Activated CD4-positive, alpha-beta T cell treated with anti-CD3 and anti-CD28 coated beads, Interleukin-2, Interleukin-4, amounts not matched to agents 100 ng/mL and 50 ng/mL, durations not matched to agents 16 hours and 8 hours (primary cell): Measurements from ENCODE around the gene INSR.

Experiments used
- DNase-seq: peaks from one replicate; pipeline ENCODE4 v3.0.0-alpha.2; 2020; ENCODE audit warnings: low spot score

Gene INSR

GRCh38 chr19:7295912-7296536 lies 1.8 kb upstream of the INSR start:
- no peak for DNase-seq

- DNase-seq: peak; percentile 10
Measured at GRCh38 chr19:7294558-7295212, 471 bp upstream of the INSR start.

- DNase-seq: no peak
Measured at GRCh38 chr19:7292950-7293761, 1.1 kb downstream of the INSR start.

GRCh38 chr19:7292352-7292949 lies 1.8 kb downstream of the INSR start:
- no peak for DNase-seq

- no peak for DNase-seq
Measured at GRCh38 chr19:7288977-7289376, 5.2 kb downstream of the INSR start.

- DNase-seq: no peak
Measured at GRCh38 chr19:7288131-7288530, 6.1 kb downstream of the INSR start.

GRCh38 chr19:7287722-7288121 lies 6.5 kb downstream of the INSR start:
- no peak for DNase-seq

- no peak for DNase-seq
Measured at GRCh38 chr19:7280940-7281666, 13.1 kb downstream of the INSR start.

- no peak for DNase-seq
Measured at GRCh38 chr19:7272856-7273578, 21.2 kb downstream of the INSR start.

GRCh38 chr19:7268705-7269098 lies 25.5 kb downstream of the INSR start:
- DNase-seq: no peak

GRCh38 chr19:7267792-7268704 lies 26.2 kb downstream of the INSR start:
- no peak for DNase-seq

GRCh38 chr19:7266832-7267231 lies 27.4 kb downstream of the INSR start:
- no peak for DNase-seq

GRCh38 chr19:7265963-7266362 lies 28.3 kb downstream of the INSR start:
- DNase-seq: no peak

- no peak for DNase-seq
Measured at GRCh38 chr19:7264858-7265257, 29.4 kb downstream of the INSR start.

GRCh38 chr19:7263521-7263920 lies 30.7 kb downstream of the INSR start:
- DNase-seq: no peak

- DNase-seq: no peak
Measured at GRCh38 chr19:7263066-7263465, 31.1 kb downstream of the INSR start.

GRCh38 chr19:7262470-7262869 lies 31.7 kb downstream of the INSR start:
- DNase-seq: no peak

GRCh38 chr19:7260161-7260560 lies 34.1 kb downstream of the INSR start:
- no peak for DNase-seq

- DNase-seq: no peak
Measured at GRCh38 chr19:7258840-7259395, 35.3 kb downstream of the INSR start.
